ENCODE measurements around the gene MRPL46.
"Not testable (repeated sequence)": the region's sequence is repeated elsewhere in the genome, so short reads cannot be mapped to it uniquely, and the experiment has no call there.

MRPL46 gene

GRCh38 chr15:88477126-88477525 lies 9.9 kb upstream of the MRPL46 start:
- no peak for DNase-seq

- peak in 1 of 2 donors; percentile 13 for DNase-seq
Observed at GRCh38 chr15:88476635-88477060, 9.5 kb upstream of the MRPL46 start.

GRCh38 chr15:88473661-88474293 lies 6.6 kb upstream of the MRPL46 start:
- not testable (repeated sequence) for DNase-seq

GRCh38 chr15:88472225-88472624 lies 5.0 kb upstream of the MRPL46 start:
- no peak for DNase-seq

GRCh38 chr15:88470625-88471372 lies 3.6 kb upstream of the MRPL46 start:
- DNase-seq: no peak

GRCh38 chr15:88469321-88469720 lies 2.1 kb upstream of the MRPL46 start:
- DNase-seq: no peak

- not testable (repeated sequence) for DNase-seq
Observed at GRCh38 chr15:88468721-88469120, 1.5 kb upstream of the MRPL46 start.

- peak in 1 of 2 donors; percentile 26 for DNase-seq
Observed at GRCh38 chr15:88467935-88468528, 844 bp upstream of the MRPL46 start.

- peak; percentile 52 to 63 for DNase-seq
Observed at GRCh38 chr15:88465633-88466224, 1.5 kb downstream of the MRPL46 start.

GRCh38 chr15:88463870-88464532 lies 3.2 kb downstream of the MRPL46 start:
- DNase-seq: no peak

- no peak for DNase-seq
Observed at GRCh38 chr15:88456733-88457132, 10.5 kb downstream of the MRPL46 start.

GRCh38 chr15:88454867-88455810 lies 12.0 kb downstream of the MRPL46 start:
- DNase-seq: peak; percentile 49 to 54

GRCh38 chr15:88454236-88454635 lies 13.0 kb downstream of the MRPL46 start:
- DNase-seq: peak; percentile 50 to 74

GRCh38 chr15:88453651-88454050 lies 13.5 kb downstream of the MRPL46 start:
- DNase-seq: no peak

- peak; percentile 49 to 85 for DNase-seq
Observed at GRCh38 chr15:88450125-88450798, 16.9 kb downstream of the MRPL46 start.

- no peak for DNase-seq
Observed at GRCh38 chr15:88449581-88449980, 17.6 kb downstream of the MRPL46 start.

GRCh38 chr15:88448991-88449461 lies 18.2 kb downstream of the MRPL46 start:
- no peak for DNase-seq

- DNase-seq: no peak
Observed at GRCh38 chr15:88447741-88448140, 19.4 kb downstream of the MRPL46 start.

GRCh38 chr15:88447206-88447605 lies 20.0 kb downstream of the MRPL46 start:
- DNase-seq: no peak

- no peak for DNase-seq
Observed at GRCh38 chr15:88441076-88441730, 26.0 kb downstream of the MRPL46 start.

- peak; percentile 18 to 27 for DNase-seq
Observed at GRCh38 chr15:88440021-88440420, 27.2 kb downstream of the MRPL46 start.
